ENCODE results near the gene GABRB3.

The GABRB3 gene

GRCh38 chr15:26806151-26806550 is 33.3 kb upstream of the GABRB3 start:
- no peaks in the 10 kb centered on the region for H3K79me2 ChIP-seq (ENCODE audit: insufficient read depth, low read length)
- no peaks in the 10 kb centered on the region for H3K27me3 ChIP-seq (ENCODE audit: insufficient read depth, low read length, poor library complexity, severe bottlenecking)
- H3K4me2 ChIP-seq (ENCODE audit: low read depth, low read length, poor library complexity, severe bottlenecking) = no peak overlapping the region
- H3K36me3 ChIP-seq (ENCODE audit: insufficient read depth, low read length) = no peaks in the 10 kb centered on the region
- H3K9ac ChIP-seq (ENCODE audit: low read depth, low read length, poor library complexity, severe bottlenecking) = no peak overlapping the region
- H3F3A ChIP-seq (ENCODE audit: low read depth) = no peaks in the 10 kb centered on the region
- H3K9me3 ChIP-seq (ENCODE audit: insufficient read depth, low read depth, low read length) = no peaks in the 10 kb centered on the region
- H3K9me2 ChIP-seq (replicated peaks; ENCODE audit: low read depth, low read length) = no peaks in the 10 kb centered on the region
- H4K20me1 ChIP-seq (ENCODE audit: insufficient read depth, low read length, poor library complexity, severe bottlenecking) = no peaks in the 10 kb centered on the region
- H3K4me1 ChIP-seq (ENCODE audit: insufficient read depth, low read length, poor library complexity, severe bottlenecking) = no peaks in the 10 kb centered on the region
- H2AFZ ChIP-seq (ENCODE audit: low read length) = no peak overlapping the region
- no peak overlapping the region for H3K4me3 ChIP-seq (ENCODE audit: low read length, poor library complexity, severe bottlenecking)
- TF ChIP-seq EZH2phosphoT487 (IDR thresholded peaks at IDR 0.05; ENCODE audit: borderline replicate concordance) (no peak), CTCF (conservative IDR thresholded peaks at IDR 0.05; ENCODE audit: low read length) (no peak)

GRCh38 chr15:26805470-26805869 is 32.6 kb upstream of the GABRB3 start:
- Histone ChIP-seq H3K9me3 (ENCODE audit: insufficient read depth, low read depth, low read length) (no peaks in the 10 kb centered on the region), H3K27me3 (ENCODE audit: insufficient read depth, low read length, poor library complexity, severe bottlenecking) (no peaks in the 10 kb centered on the region), H3K4me2 (ENCODE audit: low read depth, low read length, poor library complexity, severe bottlenecking) (no peak overlapping the region), H3K4me3 (ENCODE audit: low read length, poor library complexity, severe bottlenecking) (no peak overlapping the region), H3K4me1 (ENCODE audit: insufficient read depth, low read length, poor library complexity, severe bottlenecking) (no peaks in the 10 kb centered on the region), H3K9me2 (replicated peaks; ENCODE audit: low read depth, low read length) (no peaks in the 10 kb centered on the region), H3K79me2 (ENCODE audit: insufficient read depth, low read length) (no peaks in the 10 kb centered on the region), H2AFZ (ENCODE audit: low read length) (no peak overlapping the region), H3F3A (ENCODE audit: low read depth) (no peaks in the 10 kb centered on the region), H4K20me1 (ENCODE audit: insufficient read depth, low read length, poor library complexity, severe bottlenecking) (no peaks in the 10 kb centered on the region), H3K9ac (ENCODE audit: low read depth, low read length, poor library complexity, severe bottlenecking) (no peak overlapping the region), H3K36me3 (ENCODE audit: insufficient read depth, low read length) (no peaks in the 10 kb centered on the region)
- TF ChIP-seq EZH2phosphoT487 (IDR thresholded peaks at IDR 0.05; ENCODE audit: borderline replicate concordance) (no peak), CTCF (conservative IDR thresholded peaks at IDR 0.05; ENCODE audit: low read length) (no peak)

- no peaks in the 10 kb centered on the region for H3K36me3 ChIP-seq (ENCODE audit: insufficient read depth, low read length)
- H3K4me3 ChIP-seq (ENCODE audit: low read length, poor library complexity, severe bottlenecking) = no peak overlapping the region
- H3K27me3 ChIP-seq (ENCODE audit: insufficient read depth, low read length, poor library complexity, severe bottlenecking) = no peaks in the 10 kb centered on the region
- H3K9ac ChIP-seq (ENCODE audit: low read depth, low read length, poor library complexity, severe bottlenecking) = no peak overlapping the region
- H2AFZ ChIP-seq (ENCODE audit: low read length) = no peak overlapping the region
- H3K4me2 ChIP-seq (ENCODE audit: low read depth, low read length, poor library complexity, severe bottlenecking) = no peak overlapping the region
- no peaks in the 10 kb centered on the region for H3K4me1 ChIP-seq (ENCODE audit: insufficient read depth, low read length, poor library complexity, severe bottlenecking)
- no peak for TF ChIP-seq CTCF (conservative IDR thresholded peaks at IDR 0.05; ENCODE audit: low read length)
- TF ChIP-seq EZH2phosphoT487 (IDR thresholded peaks at IDR 0.05; ENCODE audit: borderline replicate concordance) = no peak
- no peaks in the 10 kb centered on the region for H3K79me2 ChIP-seq (ENCODE audit: insufficient read depth, low read length)
- H3F3A ChIP-seq (ENCODE audit: low read depth) = no peaks in the 10 kb centered on the region
- H3K9me3 ChIP-seq (ENCODE audit: insufficient read depth, low read depth, low read length) = no peaks in the 10 kb centered on the region
- H4K20me1 ChIP-seq (ENCODE audit: insufficient read depth, low read length, poor library complexity, severe bottlenecking) = no peaks in the 10 kb centered on the region
- no peaks in the 10 kb centered on the region for H3K9me2 ChIP-seq (replicated peaks; ENCODE audit: low read depth, low read length)
These were observed 31.4 kb upstream of the GABRB3 start for GRCh38 chr15:26804063-26804804.
